Ascending aorta (tissue), 2 donors: ENCODE results near the gene NAP1L5. TPM values are rescaled to one million over a fixed set of nuclear protein-coding genes. Genes with fewer than 3 reads are reported as not detected.

Experiments used
- DNase-seq, 2 donors: peaks; one replicate each; pipeline ENCODE4 v3.0.0-alpha.2; 2019; ENCODE audit warnings: low spot score in 2 of 2
- H3K27ac ChIP-seq, 2 donors: fragments of 200-600 bp; sonication (generic); one replicate each; pipeline ENCODE4 v1.5.1; 2016 to 2017; ENCODE audit warnings: mild to moderate bottlenecking in 1 of 2
- H3K27me3 ChIP-seq: fragments of 200-600 bp; sonication (generic); one replicate; pipeline ENCODE4 v1.5.1; 2017
- H3K36me3 ChIP-seq, 2 donors: fragments of 200-600 bp; sonication (generic); one replicate each; pipeline ENCODE4 v1.5.1; 2016
- H3K4me1 ChIP-seq, 2 donors: fragments of 200-600 bp; sonication (generic); one replicate each; pipeline ENCODE4 v1.5.1; 2016 to 2017; ENCODE audit warnings: mild to moderate bottlenecking in 1 of 2
- H3K4me3 ChIP-seq, 2 donors: fragments of 200-600 bp; sonication (generic); one replicate each; pipeline ENCODE4 v1.5.1; 2016 to 2017; ENCODE audit warnings: mild to moderate bottlenecking in 1 of 2
- H3K9me3 ChIP-seq, 2 donors: fragments of 200-600 bp; sonication (generic); one replicate each; pipeline ENCODE4 v1.5.1; 2016
- intact Hi-C: fragments of 100-400 bp; cut with DNase I; formaldehyde crosslinking; loops from one replicate; pipeline ENCODE4 v1.15.1; 2023
- total RNA-seq: library from RNA; depleted of rRNA; stranded (reverse); fragments of >200 nt; gene quantifications from one replicate; pipeline ENCODE4 v1.1.0, GENCODE V29; 2016
- TF ChIP-seq, protein P1 (sequence below), 3 experiments: fragments of 200-600 bp in 2 of 3; fragments of 450-650 bp in 1 of 3; sonication (generic) in 2 of 3; IDR thresholded peaks; one replicate each; pipeline ENCODE4 v1.5.1; 2016 to 2019; ENCODE audit warnings: antibody characterized with exemption in 3 of 3, mild to moderate bottlenecking in 1 of 3, moderate library complexity in 1 of 3

Gene NAP1L5
- total RNA-seq, 1 donor from 2014 or later, result 9.6 TPM

DNA sequence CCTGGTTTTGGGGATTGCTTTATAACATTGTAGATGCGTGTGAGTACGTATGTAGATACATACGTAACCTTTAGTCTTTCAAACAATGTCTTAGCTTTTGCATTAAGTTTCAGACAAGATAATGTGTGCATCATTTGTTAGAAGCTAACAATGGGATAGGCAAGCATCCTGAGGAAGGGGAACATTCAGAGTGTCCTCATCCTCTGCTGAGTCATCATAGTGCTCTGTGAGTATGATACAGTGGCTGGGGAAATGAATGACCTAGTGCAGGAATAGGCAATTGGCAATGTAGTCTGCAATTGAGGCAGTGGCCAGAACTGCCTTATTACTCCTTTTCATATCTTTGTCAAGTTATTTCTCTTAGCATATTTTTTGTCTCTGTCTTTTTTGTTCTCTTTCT lies 7.3 kb downstream of the NAP1L5 start:
- intact Hi-C loops, result no loop called here
- Histone ChIP-seq H3K36me3 (peaks cover 16 to 19% of the 10 kb centered on the region in 2 donors), H3K27ac (no peak overlapping the region), H3K27me3 (no peaks in the 10 kb centered on the region), H3K4me1 (no peaks in the 10 kb centered on the region), H3K9me3 (no peaks in the 10 kb centered on the region), H3K4me3 (no peak overlapping the region)
- TF ChIP-seq, protein P1, sequence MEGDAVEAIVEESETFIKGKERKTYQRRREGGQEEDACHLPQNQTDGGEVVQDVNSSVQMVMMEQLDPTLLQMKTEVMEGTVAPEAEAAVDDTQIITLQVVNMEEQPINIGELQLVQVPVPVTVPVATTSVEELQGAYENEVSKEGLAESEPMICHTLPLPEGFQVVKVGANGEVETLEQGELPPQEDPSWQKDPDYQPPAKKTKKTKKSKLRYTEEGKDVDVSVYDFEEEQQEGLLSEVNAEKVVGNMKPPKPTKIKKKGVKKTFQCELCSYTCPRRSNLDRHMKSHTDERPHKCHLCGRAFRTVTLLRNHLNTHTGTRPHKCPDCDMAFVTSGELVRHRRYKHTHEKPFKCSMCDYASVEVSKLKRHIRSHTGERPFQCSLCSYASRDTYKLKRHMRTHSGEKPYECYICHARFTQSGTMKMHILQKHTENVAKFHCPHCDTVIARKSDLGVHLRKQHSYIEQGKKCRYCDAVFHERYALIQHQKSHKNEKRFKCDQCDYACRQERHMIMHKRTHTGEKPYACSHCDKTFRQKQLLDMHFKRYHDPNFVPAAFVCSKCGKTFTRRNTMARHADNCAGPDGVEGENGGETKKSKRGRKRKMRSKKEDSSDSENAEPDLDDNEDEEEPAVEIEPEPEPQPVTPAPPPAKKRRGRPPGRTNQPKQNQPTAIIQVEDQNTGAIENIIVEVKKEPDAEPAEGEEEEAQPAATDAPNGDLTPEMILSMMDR (IDR thresholded peaks at IDR 0.05), result no peak
- DNase-seq, result no peak

DNA sequence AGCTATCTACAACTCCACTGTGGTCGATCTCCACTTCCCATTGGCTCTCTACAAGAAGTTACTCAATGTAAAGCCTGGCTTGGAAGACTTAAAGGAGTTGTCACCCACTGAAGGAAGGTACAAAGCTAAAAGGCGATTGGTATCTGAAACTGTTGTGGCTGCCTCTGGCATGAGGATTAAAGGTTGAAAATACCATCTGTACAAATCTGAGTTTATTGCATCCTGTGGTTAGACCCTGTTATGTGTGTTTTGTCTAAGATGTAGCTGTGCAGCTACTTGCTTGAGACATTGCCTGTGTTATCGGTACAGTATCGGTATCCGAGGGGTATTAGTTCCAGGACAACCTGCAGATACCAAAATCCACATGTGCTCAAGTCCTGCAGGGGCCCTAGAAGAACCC lies 16.4 kb downstream of the NAP1L5 start:
- H3K4me1 ChIP-seq, result no peaks in the 10 kb centered on the region
- H3K4me3 ChIP-seq, result no peak overlapping the region
- no peaks in the 10 kb centered on the region for H3K27me3 ChIP-seq
- intact Hi-C loops, result no loop called here
- H3K36me3 ChIP-seq, result peaks cover 38 to 49% of the 10 kb centered on the region in 2 donors
- H3K27ac ChIP-seq, result no peak overlapping the region
- H3K9me3 ChIP-seq, result no peaks in the 10 kb centered on the region
- TF ChIP-seq, protein P1 (IDR thresholded peaks at IDR 0.05), result no peak
- no peak for DNase-seq

DNA sequence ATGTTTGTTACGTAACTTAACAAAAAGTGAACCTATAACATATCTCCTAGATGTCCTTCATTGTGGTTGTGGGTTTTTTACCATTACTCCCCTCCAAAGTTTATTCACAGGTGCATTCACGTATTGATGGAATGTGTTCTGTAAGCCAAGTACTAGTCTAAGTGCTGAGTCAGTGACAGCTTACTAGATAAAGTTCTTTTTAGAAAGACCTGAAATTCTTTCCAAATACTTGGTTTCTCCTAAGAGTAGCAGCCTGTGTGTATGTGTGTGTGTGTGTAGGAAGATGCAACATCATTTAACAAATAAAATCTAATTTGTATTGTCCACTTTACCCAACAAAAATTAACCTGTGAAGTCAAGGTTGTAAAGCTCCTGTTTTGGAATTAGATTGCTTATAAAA lies 22.1 kb downstream of the NAP1L5 start:
- intact Hi-C loops, result loop anchor here (10.0 kb wide), 1 partner anchor 349 kb away; no protein-coding TSS in a partner anchor
- no peak overlapping the region for H3K4me3 ChIP-seq
- H3K27me3 ChIP-seq, result no peaks in the 10 kb centered on the region
- H3K4me1 ChIP-seq, result no peaks in the 10 kb centered on the region
- H3K9me3 ChIP-seq, result no peaks in the 10 kb centered on the region
- peaks cover 29 to 33% of the 10 kb centered on the region in 2 donors for H3K36me3 ChIP-seq
- TF ChIP-seq, protein P1 (IDR thresholded peaks at IDR 0.05), result no peak
- DNase-seq, result no peak
- H3K27ac ChIP-seq, result no peak overlapping the region

DNA sequence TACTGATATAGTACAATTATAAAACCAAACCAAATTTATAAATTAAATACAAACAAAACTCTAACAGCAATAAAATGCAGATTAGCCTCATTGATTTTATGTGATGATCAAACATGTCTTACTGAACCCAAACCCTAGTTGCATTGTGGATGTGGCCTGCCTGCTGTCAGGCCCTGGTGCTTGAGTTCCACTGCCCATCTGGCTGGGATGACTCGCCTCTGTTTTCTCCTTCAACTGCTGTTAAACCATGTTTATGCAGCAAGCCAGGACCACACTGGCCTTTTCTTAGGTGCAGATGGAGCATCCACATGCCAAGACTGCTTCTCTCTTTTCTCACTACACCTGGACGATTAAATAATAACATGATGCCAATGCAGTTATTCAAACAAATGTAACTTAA lies 22.6 kb downstream of the NAP1L5 start:
- Histone ChIP-seq H3K4me3 (no peak overlapping the region), H3K36me3 (peaks cover 31 to 33% of the 10 kb centered on the region in 2 donors), H3K27me3 (no peaks in the 10 kb centered on the region), H3K27ac (no peak overlapping the region), H3K9me3 (no peaks in the 10 kb centered on the region), H3K4me1 (no peaks in the 10 kb centered on the region)
- DNase-seq, result no peak
- intact Hi-C loops, result loop anchor here (10.0 kb wide), 1 partner anchor 350 kb away; no protein-coding TSS in a partner anchor
- TF ChIP-seq, protein P1 (IDR thresholded peaks at IDR 0.05), result no peak

DNA sequence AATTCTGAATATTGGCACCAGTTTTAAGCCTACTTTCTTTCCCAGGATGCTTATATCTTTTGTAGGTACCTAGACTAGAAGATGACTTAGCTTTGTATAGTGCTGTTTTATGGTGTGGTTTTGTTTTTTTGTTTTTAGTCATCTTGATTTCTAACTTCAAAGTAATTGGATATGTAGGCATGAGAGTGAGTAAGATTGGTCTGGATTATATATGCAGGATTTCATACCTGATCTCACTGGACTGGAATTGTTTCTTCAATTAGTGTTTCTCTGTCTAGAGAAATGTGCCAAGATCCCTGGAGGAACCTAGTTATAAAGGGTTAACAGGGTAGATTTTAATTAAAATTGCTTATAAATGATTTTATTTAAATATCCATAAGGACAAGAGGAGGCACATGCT lies 23.1 kb downstream of the NAP1L5 start:
- H3K36me3 ChIP-seq, result peaks cover 32 to 33% of the 10 kb centered on the region in 2 donors

More for the DNA sequence above, 23.1 kb downstream of the NAP1L5 start:
- no peaks in the 10 kb centered on the region for H3K27me3 ChIP-seq
- no peak for DNase-seq
- TF ChIP-seq, protein P1 (IDR thresholded peaks at IDR 0.05), result no peak
- intact Hi-C loops, result loop anchor here (10.0 kb wide), 1 partner anchor 350 kb away; no protein-coding TSS in a partner anchor
- no peak overlapping the region for H3K27ac ChIP-seq
- no peak overlapping the region for H3K4me3 ChIP-seq
- H3K4me1 ChIP-seq, result no peaks in the 10 kb centered on the region
- no peaks in the 10 kb centered on the region for H3K9me3 ChIP-seq
